HepG2 (cell line): ENCODE measurements around the gene TEX19. TPM values are rescaled to one million over a fixed set of nuclear protein-coding genes. Genes with fewer than 3 reads are reported as not detected.

ENCODE experiments used
- ADNP ChIP-seq: sonication (generic); formaldehyde crosslinking; IDR thresholded peaks from 2 replicates; pipeline ENCODE4 v1.4.0; 2020; ENCODE audit warnings: missing genetic modification reagents
- AHR ChIP-seq: IDR thresholded peaks from 2 replicates; pipeline ENCODE4 v1.6.1; 2018; ENCODE audit warnings: missing genetic modification reagents, missing compliant biosample characterization
- ATAD3A ChIP-seq: sonication (generic); formaldehyde crosslinking; IDR thresholded peaks from 2 replicates; pipeline ENCODE4 v1.4.0; 2020; ENCODE audit warnings: missing genetic modification reagents
- CREM ChIP-seq, 2 experiments: sonication (generic) in 1 of 2; formaldehyde crosslinking in 1 of 2; IDR thresholded peaks; 2 replicates each; pipeline versions ENCODE4 v1.4.0 to v1.6.1; 2016 to 2020; ENCODE audit warnings: antibody characterized with exemption in 1 of 2, mild to moderate bottlenecking in 1 of 2, missing genetic modification reagents in 1 of 2
- HDAC1 ChIP-seq: sonication (generic); formaldehyde crosslinking; IDR thresholded peaks from 2 replicates; pipeline ENCODE4 v1.5.1; 2020; ENCODE audit warnings: mild to moderate bottlenecking, missing genetic modification reagents
- KAT8 ChIP-seq: IDR thresholded peaks from 2 replicates; pipeline ENCODE4 v1.6.1; 2016; ENCODE audit warnings: missing genetic modification reagents, missing compliant biosample characterization
- KLF12 ChIP-seq: sonication (generic); formaldehyde crosslinking; IDR thresholded peaks from 2 replicates; pipeline ENCODE4 v1.4.0; 2020; ENCODE audit warnings: missing genetic modification reagents, borderline replicate concordance
- MAFG ChIP-seq: sonication (generic); formaldehyde crosslinking; IDR thresholded peaks from 2 replicates; pipeline ENCODE4 v1.5.1; 2020; ENCODE audit warnings: mild to moderate bottlenecking, missing genetic modification reagents
- MAZ ChIP-seq, 2 experiments: sonication (generic) in 1 of 2; formaldehyde crosslinking in 1 of 2; IDR thresholded peaks; 2 replicates each; pipeline versions ENCODE4 v1.5.0 to v1.6.1; 2012 to 2020; ENCODE audit warnings: low read depth in 2 of 2, mild to moderate bottlenecking in 2 of 2, borderline replicate concordance in 1 of 2, improper control_type of control experiment in 1 of 2, low read length in 1 of 2, missing genetic modification reagents in 1 of 2, moderate library complexity in 1 of 2
- MEIS2 ChIP-seq: sonication (generic); formaldehyde crosslinking; IDR thresholded peaks from 2 replicates; pipeline ENCODE4 v1.9.0; 2021; ENCODE audit warnings: mild to moderate bottlenecking, missing genetic modification reagents
- MTA1 ChIP-seq: sonication (generic); formaldehyde crosslinking; IDR thresholded peaks from 2 replicates; pipeline ENCODE4 v1.4.0; 2020; ENCODE audit warnings: missing genetic modification reagents, mild to moderate bottlenecking, borderline replicate concordance
- TCF12 ChIP-seq, 2 experiments: fragments of 450-650 bp in 1 of 2; sonication (generic) in 1 of 2; formaldehyde crosslinking in 1 of 2; IDR thresholded peaks; 2 replicates each; pipeline versions ENCODE4 v1.6.1 to v1.8.0; 2017 to 2022; ENCODE audit warnings: antibody characterized with exemption in 1 of 2, mild to moderate bottlenecking in 1 of 2, missing genetic modification reagents in 1 of 2, moderate library complexity in 1 of 2
- ZNF367 ChIP-seq: sonication (generic); formaldehyde crosslinking; IDR thresholded peaks from 2 replicates; pipeline ENCODE4 v1.4.0; 2020; ENCODE audit warnings: missing genetic modification reagents, borderline replicate concordance
- ZNF383 ChIP-seq: sonication (generic); formaldehyde crosslinking; IDR thresholded peaks from 2 replicates; pipeline ENCODE4 v1.4.0; 2020; ENCODE audit warnings: missing genetic modification reagents, mild to moderate bottlenecking, borderline replicate concordance
- ZNF703 ChIP-seq: sonication (generic); formaldehyde crosslinking; IDR thresholded peaks from 2 replicates; pipeline ENCODE4 v1.5.1; 2020; ENCODE audit warnings: missing genetic modification reagents, mild to moderate bottlenecking, moderate library complexity, borderline replicate concordance
- ZNF891 ChIP-seq: sonication (generic); formaldehyde crosslinking; IDR thresholded peaks from 2 replicates; pipeline ENCODE4 v1.5.0; 2020; ENCODE audit warnings: mild to moderate bottlenecking, missing genetic modification reagents
- ZSCAN31 ChIP-seq: sonication (generic); formaldehyde crosslinking; IDR thresholded peaks from 2 replicates; pipeline ENCODE4 v1.5.0; 2020; ENCODE audit warnings: low read depth, mild to moderate bottlenecking, missing genetic modification reagents
- polyA plus RNA-seq, 8 experiments: library from polyadenylated mRNA; depleted of rRNA in 3 of 8; stranded (reverse) in 7 of 8; unstranded in 1 of 8; fragments of >200 nt; fragmentation: Illumina TruSeq in 4 of 8; extraction: Trizol in 4 of 8; gene quantifications; 2 replicates each; pipeline versions ENCODE4 v1.2.1 to v1.2.3, GENCODE V29; 2011 to 2016; ENCODE audit warnings: low read depth in 4 of 8, missing spikeins in 1 of 8, mixed read lengths in 1 of 8; ENCODE audit not compliant: insufficient read depth in 1 of 8
- total RNA-seq, 5 experiments: library from RNA; depleted of rRNA; stranded (reverse); fragments of >200 nt; fragmentation: Illumina TruSeq; extraction: Trizol; gene quantifications; 2 replicates each; pipeline ENCODE4 v1.2.3, GENCODE V29; 2016; ENCODE audit warnings: low read depth in 1 of 5
- TF ChIP-seq, protein P1 (sequence below): sonication (generic); formaldehyde crosslinking; IDR thresholded peaks from 2 replicates; pipeline ENCODE4 v1.4.0; 2020; ENCODE audit warnings: mild to moderate bottlenecking, low read depth, missing genetic modification reagents
- TF ChIP-seq, protein P2 (sequence below): sonication (generic); formaldehyde crosslinking; IDR thresholded peaks from 2 replicates; pipeline ENCODE4 v1.5.0; 2020; ENCODE audit warnings: missing genetic modification reagents
- TF ChIP-seq, protein P3 (sequence below): sonication (generic); formaldehyde crosslinking; IDR thresholded peaks from 2 replicates; pipeline ENCODE4 v1.5.1; 2020; ENCODE audit warnings: missing genetic modification reagents, mild to moderate bottlenecking, borderline replicate concordance
- TF ChIP-seq, protein P4 (sequence below): sonication (generic); formaldehyde crosslinking; IDR thresholded peaks from 2 replicates; pipeline ENCODE4 v1.5.0; 2020; ENCODE audit warnings: mild to moderate bottlenecking, missing genetic modification reagents
- TF ChIP-seq, protein P5 (sequence below): IDR thresholded peaks from 2 replicates; pipeline ENCODE4 v1.6.1; 2016; ENCODE audit warnings: low read depth

TEX19 gene
- total and polyA plus RNA-seq, 2 of the 13 experiments (the other 11 are each of a cell fraction or from before 2014, with no cell fraction given) = 1.3 to 6.0 TPM

DNA sequence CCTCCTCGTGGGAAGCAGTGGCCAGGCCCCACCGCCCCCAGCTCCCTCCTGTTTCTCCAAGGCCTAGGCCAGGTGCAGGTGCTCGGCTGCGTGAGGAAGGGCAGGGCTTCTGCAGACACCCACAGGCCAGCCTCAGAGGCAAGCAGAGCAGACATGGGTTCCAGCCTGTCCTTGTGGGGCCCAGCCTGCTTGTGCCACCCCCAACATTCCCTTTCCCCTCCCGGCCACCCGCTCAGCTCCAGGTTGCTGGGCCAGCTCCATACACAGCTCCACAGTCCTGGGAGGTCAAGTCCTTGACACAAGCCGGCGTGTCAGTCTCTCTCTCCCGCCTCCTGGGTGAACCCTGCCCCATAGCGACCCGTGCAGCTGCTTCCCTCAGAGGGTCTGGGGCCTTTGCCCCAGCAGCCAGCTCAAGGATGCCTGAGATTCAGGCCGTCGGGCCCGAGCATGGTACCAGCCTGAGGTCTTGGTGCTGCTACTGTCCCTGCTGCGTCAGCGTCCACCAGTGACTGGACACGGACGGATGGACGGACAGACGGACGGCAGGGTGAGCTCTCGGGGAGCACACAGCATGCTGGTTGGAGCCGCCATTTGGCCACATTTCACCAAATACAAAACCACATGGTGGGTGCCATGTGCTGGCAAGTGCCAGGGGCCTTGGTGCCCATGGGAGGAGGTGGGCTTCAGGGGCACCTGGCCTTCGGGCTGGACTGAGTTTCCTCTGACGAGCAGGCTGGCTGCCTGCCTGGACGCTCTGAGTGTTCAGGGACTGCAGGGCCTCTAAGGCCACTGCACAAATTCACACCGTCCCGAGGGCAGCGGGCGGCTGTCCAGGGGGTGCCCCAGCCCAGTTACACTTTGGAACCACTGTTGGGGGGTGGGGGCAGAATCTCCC is 33.5 kb upstream of the TEX19 start (continued):
- TF ChIP-seq MAFG (peak; percentile 46; the same call in 1 of the 2 replicates), KAT8 (no peak; the same call in 1 of the 2 replicates), TCF12 (IDR thresholded peaks at IDR 0.05) (no peak), TCF12 (CRISPR knock-in tag; IDR thresholded peaks at IDR 0.05) (peak; percentile 79; the same call in 1 of the 2 replicates), KLF12 (CRISPR knock-in tag) (no peak), CREM (IDR thresholded peaks at IDR 0.05) (peak; percentile 13; the same call in 1 of the 2 replicates), CREM (CRISPR knock-in tag; IDR thresholded peaks at IDR 0.05) (no peak), ZNF367 (no peak), ZSCAN31 (CRISPR knock-in tag) (0 out of 2 replicates have a peak, but pooled peaks have one; percentile 47), AHR (peak; percentile 11; the same call in 1 of the 2 replicates), ZNF891 (CRISPR knock-in tag) (peak; percentile 59), ZNF383 (CRISPR knock-in tag) (peak; percentile 83; the same call in 1 of the 2 replicates), HDAC1 (CRISPR knock-in tag) (peak; percentile 97), MTA1 (CRISPR knock-in tag) (peak; percentile 99), ADNP (CRISPR knock-in tag) (no peak), ATAD3A (CRISPR knock-in tag) (no peak; the same call in 1 of the 2 replicates), MEIS2 (peak; percentile 75; the same call in 1 of the 2 replicates), ZNF703 (CRISPR knock-in tag) (peak; percentile 83), MAZ (IDR thresholded peaks at IDR 0.05; ENCODE audit: borderline replicate concordance, low read depth, low read length) (peak; percentile 42; the same call in 1 of the 2 replicates), MAZ (CRISPR knock-in tag; IDR thresholded peaks at IDR 0.05; ENCODE audit: low read depth) (peak; percentile 82; the same call in 1 of the 2 replicates)
- TF ChIP-seq, protein P1, sequence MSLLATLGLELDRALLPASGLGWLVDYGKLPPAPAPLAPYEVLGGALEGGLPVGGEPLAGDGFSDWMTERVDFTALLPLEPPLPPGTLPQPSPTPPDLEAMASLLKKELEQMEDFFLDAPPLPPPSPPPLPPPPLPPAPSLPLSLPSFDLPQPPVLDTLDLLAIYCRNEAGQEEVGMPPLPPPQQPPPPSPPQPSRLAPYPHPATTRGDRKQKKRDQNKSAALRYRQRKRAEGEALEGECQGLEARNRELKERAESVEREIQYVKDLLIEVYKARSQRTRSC = no peak
- TF ChIP-seq, protein P2, sequence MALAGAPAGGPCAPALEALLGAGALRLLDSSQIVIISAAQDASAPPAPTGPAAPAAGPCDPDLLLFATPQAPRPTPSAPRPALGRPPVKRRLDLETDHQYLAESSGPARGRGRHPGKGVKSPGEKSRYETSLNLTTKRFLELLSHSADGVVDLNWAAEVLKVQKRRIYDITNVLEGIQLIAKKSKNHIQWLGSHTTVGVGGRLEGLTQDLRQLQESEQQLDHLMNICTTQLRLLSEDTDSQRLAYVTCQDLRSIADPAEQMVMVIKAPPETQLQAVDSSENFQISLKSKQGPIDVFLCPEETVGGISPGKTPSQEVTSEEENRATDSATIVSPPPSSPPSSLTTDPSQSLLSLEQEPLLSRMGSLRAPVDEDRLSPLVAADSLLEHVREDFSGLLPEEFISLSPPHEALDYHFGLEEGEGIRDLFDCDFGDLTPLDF (CRISPR knock-in tag) = peak; percentile 46; the same call in 1 of the 2 replicates
- TF ChIP-seq, protein P3, sequence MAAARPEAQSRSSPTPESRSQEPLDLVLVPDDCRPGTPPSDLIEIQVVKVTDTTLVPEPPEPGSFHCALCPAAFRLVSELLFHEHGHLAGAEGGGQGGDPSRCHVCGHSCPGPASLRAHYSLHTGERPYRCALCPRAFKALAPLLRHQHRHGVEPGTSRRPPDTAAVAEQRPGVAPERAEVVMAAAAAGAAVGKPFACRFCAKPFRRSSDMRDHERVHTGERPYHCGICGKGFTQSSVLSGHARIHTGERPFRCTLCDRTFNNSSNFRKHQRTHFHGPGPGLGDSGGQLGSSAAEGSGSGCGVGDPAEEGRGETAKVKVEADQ = peak; percentile 87
- TF ChIP-seq, protein P4, sequence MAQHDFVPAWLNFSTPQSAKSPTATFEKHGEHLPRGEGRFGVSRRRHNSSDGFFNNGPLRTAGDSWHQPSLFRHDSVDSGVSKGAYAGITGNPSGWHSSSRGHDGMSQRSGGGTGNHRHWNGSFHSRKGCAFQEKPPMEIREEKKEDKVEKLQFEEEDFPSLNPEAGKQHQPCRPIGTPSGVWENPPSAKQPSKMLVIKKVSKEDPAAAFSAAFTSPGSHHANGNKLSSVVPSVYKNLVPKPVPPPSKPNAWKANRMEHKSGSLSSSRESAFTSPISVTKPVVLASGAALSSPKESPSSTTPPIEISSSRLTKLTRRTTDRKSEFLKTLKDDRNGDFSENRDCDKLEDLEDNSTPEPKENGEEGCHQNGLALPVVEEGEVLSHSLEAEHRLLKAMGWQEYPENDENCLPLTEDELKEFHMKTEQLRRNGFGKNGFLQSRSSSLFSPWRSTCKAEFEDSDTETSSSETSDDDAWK (CRISPR knock-in tag) = no peak
- TF ChIP-seq, protein P5, sequence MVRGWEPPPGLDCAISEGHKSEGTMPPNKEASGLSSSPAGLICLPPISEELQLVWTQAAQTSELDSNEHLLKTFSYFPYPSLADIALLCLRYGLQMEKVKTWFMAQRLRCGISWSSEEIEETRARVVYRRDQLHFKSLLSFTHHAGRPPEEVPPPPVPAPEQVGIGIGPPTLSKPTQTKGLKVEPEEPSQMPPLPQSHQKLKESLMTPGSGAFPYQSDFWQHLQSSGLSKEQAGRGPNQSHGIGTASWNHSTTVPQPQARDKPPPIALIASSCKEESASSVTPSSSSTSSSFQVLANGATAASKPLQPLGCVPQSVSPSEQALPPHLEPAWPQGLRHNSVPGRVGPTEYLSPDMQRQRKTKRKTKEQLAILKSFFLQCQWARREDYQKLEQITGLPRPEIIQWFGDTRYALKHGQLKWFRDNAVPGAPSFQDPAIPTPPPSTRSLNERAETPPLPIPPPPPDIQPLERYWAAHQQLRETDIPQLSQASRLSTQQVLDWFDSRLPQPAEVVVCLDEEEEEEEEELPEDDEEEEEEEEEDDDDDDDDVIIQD = 0 out of 2 replicates have a peak, but pooled peaks have one; percentile 14
